HCT116 (cell line): ENCODE measurements around the gene TTC1. TPM values are rescaled to one million over a fixed set of nuclear protein-coding genes. Genes with fewer than 3 reads are reported as not detected.

Source experiments
- ATAC-seq: fragments of 200-7000 bp; cut with Tn5 transposase; 2 replicates; pipeline ENCODE4 v1.9.1; 2020; ENCODE audit warnings: mild to moderate bottlenecking, moderate library complexity
- BruUV-seq: library from RNA; stranded (reverse); fragments of 400-500 nt; replicated peaks from 2 replicates; lab custom pipeline; 2021; lab: Mats Ljungman, UMichigan
- CTCF ChIA-PET: fragments of 300-600 bp; sonication (Branson Sonifier 250); formaldehyde crosslinking; loops from one replicate; lab custom pipeline; 2021; ENCODE audit warnings: antibody characterized with exemption; lab: Charles Lee
- POLR2A ChIA-PET: fragments of 300-600, 350-600 bp; sonication (Branson Sonifier 250); formaldehyde crosslinking; loops from one replicate; lab custom pipeline; 2021; ENCODE audit warnings: antibody characterized with exemption; lab: Charles Lee
- RAD21 ChIA-PET, 2 experiments: fragments of 300-600 bp; sonication (Branson Sonifier 250); formaldehyde crosslinking; loops; one replicate each; lab custom pipeline; 2023; ENCODE audit warnings: low total read pairs in 2 of 2; ENCODE audit not compliant: uncharacterized antibody in 2 of 2, unreplicated experiment in 2 of 2, low non-redundant PET in 1 of 2; lab: Charles Lee
- DNase-seq: peaks from one replicate; pipeline ENCODE4 v3.0.0-alpha.2; 2010; ENCODE audit warnings: low read depth, low spot score
- H2AFZ ChIP-seq: fragments of 200-600 bp; shearing (Covaris generic), sonication (generic); 2 replicates; pipeline ENCODE4 v1.6.1; 2017; ENCODE audit warnings: low read depth, mixed run types, mixed read lengths, antibody characterized with exemption, low read length; ENCODE audit not compliant: poor library complexity, severe bottlenecking
- H3K27ac ChIP-seq: 2 replicates; pipeline ENCODE4 v1.5.1; 2012; ENCODE audit warnings: low read depth, low read length
- H3K27me3 ChIP-seq: fragments of 200-600 bp; sonication (generic); 2 replicates; pipeline ENCODE4 v1.6.1; 2016; ENCODE audit warnings: mixed run types, low read length, mixed read lengths; ENCODE audit not compliant: insufficient read depth
- H3K36me3 ChIP-seq, 2 experiments: fragments of 200-500 bp in 1 of 2; fragments of 200-600 bp in 1 of 2; sonication (Bioruptor generic) in 1 of 2; sonication (generic) in 1 of 2; 2 replicates each; pipeline versions ENCODE4 v1.5.1 to v1.6.1; 2014 to 2016; ENCODE audit warnings: low read length in 2 of 2, inconsistent platforms in 1 of 2, mixed read lengths in 1 of 2, mixed run types in 1 of 2; ENCODE audit not compliant: insufficient read depth in 2 of 2, control insufficient read depth in 1 of 2
- H3K4me1 ChIP-seq, 2 experiments: fragments of 200-600 bp in 1 of 2; sonication (generic) in 1 of 2; 2 replicates each; pipeline versions ENCODE4 v1.5.1 to v1.6.1; 2012 to 2017; ENCODE audit warnings: low read length in 2 of 2, inconsistent platforms in 1 of 2, mild to moderate bottlenecking in 1 of 2, mixed read lengths in 1 of 2, mixed run types in 1 of 2, moderate library complexity in 1 of 2; ENCODE audit not compliant: insufficient read depth in 2 of 2, control insufficient read depth in 1 of 2
- H3K4me2 ChIP-seq: fragments of 200-600 bp; sonication (generic); 2 replicates; pipeline ENCODE4 v1.6.1; 2017; ENCODE audit warnings: mixed run types, low read length, mixed read lengths
- H3K4me3 ChIP-seq, 2 experiments: fragments of 200-600 bp in 1 of 2; sonication (generic) in 1 of 2; replicated peaks in 1 of 2; 2 replicates each; pipeline ENCODE4 v1.5.1; 2011 to 2016; ENCODE audit warnings: low read length in 2 of 2, control low read depth in 1 of 2, low read depth in 1 of 2, mild to moderate bottlenecking in 1 of 2, mixed read lengths in 1 of 2, mixed run types in 1 of 2
- H3K79me2 ChIP-seq: fragments of 200-600 bp; sonication (generic); 2 replicates; pipeline ENCODE4 v1.6.1; 2017; ENCODE audit warnings: mild to moderate bottlenecking, mixed run types, low read length, moderate library complexity, mixed read lengths; ENCODE audit not compliant: insufficient read depth
- H3K9ac ChIP-seq: fragments of 200-600 bp; sonication (generic); 2 replicates; pipeline ENCODE4 v1.6.1; 2016; ENCODE audit warnings: low read length, mixed read lengths
- H3K9me2 ChIP-seq: fragments of 200-600 bp; sonication (generic), shearing (Covaris generic); 2 replicates; pipeline ENCODE4 v1.6.1; 2017; ENCODE audit warnings: mixed run types, mild to moderate bottlenecking, moderate library complexity; ENCODE audit not compliant: insufficient read depth
- H3K9me3 ChIP-seq, 2 experiments: fragments of 200-500 bp in 1 of 2; fragments of 200-600 bp in 1 of 2; sonication (Bioruptor generic) in 1 of 2; sonication (generic) in 1 of 2; 2 replicates each; pipeline ENCODE4 v1.6.1; 2014 to 2017; ENCODE audit warnings: low read length in 2 of 2, mixed read lengths in 2 of 2, inconsistent platforms in 1 of 2, low read depth in 1 of 2, mild to moderate bottlenecking in 1 of 2, mixed run types in 1 of 2, moderate library complexity in 1 of 2; ENCODE audit not compliant: control insufficient read depth in 1 of 2, insufficient read depth in 1 of 2
- H4K20me1 ChIP-seq: fragments of 200-600 bp; sonication (generic), shearing (Covaris generic); 2 replicates; pipeline ENCODE4 v1.6.1; 2017; ENCODE audit warnings: mixed run types, mild to moderate bottlenecking, moderate library complexity; ENCODE audit not compliant: insufficient read depth
- ATF3 ChIP-seq: IDR thresholded peaks from 2 replicates; pipeline ENCODE4 v1.6.1; 2012
- CBX3 ChIP-seq: IDR thresholded peaks from 2 replicates; pipeline ENCODE4 v1.6.1; 2012; ENCODE audit warnings: low read depth
- CEBPB ChIP-seq: IDR thresholded peaks from 2 replicates; pipeline ENCODE4 v1.6.1; 2012; ENCODE audit warnings: low read depth
- EGR1 ChIP-seq: IDR thresholded peaks from 2 replicates; pipeline ENCODE4 v1.6.1; 2012; ENCODE audit warnings: low read depth
- ELF1 ChIP-seq: IDR thresholded peaks from 2 replicates; pipeline ENCODE4 v1.6.1; 2012; ENCODE audit warnings: low read depth, borderline replicate concordance
- EZH2 ChIP-seq: fragments of 200-600 bp; sonication (generic); IDR thresholded peaks from 2 replicates; pipeline ENCODE4 v1.6.1; 2017; ENCODE audit warnings: antibody characterized with exemption, mixed run types
- FOSL1 ChIP-seq: IDR thresholded peaks from 2 replicates; pipeline ENCODE4 v1.6.1; 2012; ENCODE audit warnings: low read depth
- JUND ChIP-seq: IDR thresholded peaks from 2 replicates; pipeline ENCODE4 v1.6.1; 2012
- MAX ChIP-seq: IDR thresholded peaks from 2 replicates; pipeline ENCODE4 v1.6.1; 2012
- POLR2A ChIP-seq: IDR thresholded peaks from 2 replicates; pipeline ENCODE4 v1.7.0; 2011; ENCODE audit warnings: borderline replicate concordance; ENCODE audit not compliant: insufficient read depth, insufficient read length; ENCODE audit errors: extremely low read depth
- POLR2AphosphoS5 ChIP-seq: IDR thresholded peaks from 2 replicates; pipeline ENCODE4 v1.6.1; 2011; ENCODE audit warnings: mild to moderate bottlenecking, low read depth, low read length, moderate library complexity
- RAD21 ChIP-seq: IDR thresholded peaks from 2 replicates; pipeline ENCODE4 v1.6.1; 2012; ENCODE audit warnings: low read depth, mild to moderate bottlenecking
- REST ChIP-seq: IDR thresholded peaks from 2 replicates; pipeline ENCODE4 v1.6.1; 2012; ENCODE audit warnings: low read depth
- SP1 ChIP-seq: IDR thresholded peaks from 2 replicates; pipeline ENCODE4 v1.6.1; 2012; ENCODE audit warnings: low read depth
- SRF ChIP-seq: IDR thresholded peaks from 2 replicates; pipeline ENCODE4 v1.6.1; 2012; ENCODE audit warnings: low read depth
- ZBTB33 ChIP-seq: IDR thresholded peaks from 2 replicates; pipeline ENCODE4 v1.6.1; 2011; ENCODE audit warnings: mild to moderate bottlenecking, low read length, moderate library complexity; ENCODE audit not compliant: insufficient replicate concordance; ENCODE audit errors: extremely low read depth
- ZNF274 ChIP-seq: fragments of 200-500 bp; sonication (Bioruptor generic); IDR thresholded peaks from 2 replicates; pipeline ENCODE4 v1.6.1; 2014; ENCODE audit warnings: mild to moderate bottlenecking, low read depth, low read length, inconsistent platforms
- intact Hi-C: fragments of 100-400 bp; cut with micrococcal nuclease; formaldehyde crosslinking; loops from 2 replicates; pipeline ENCODE4 v1.10.0; 2022
- total RNA-seq: library from RNA; stranded (reverse); gene quantifications from one replicate; pipeline ENCODE4 v1.2.1, GENCODE V29; 2021; ENCODE audit not compliant: unreplicated experiment

The TTC1 gene
- total RNA-seq, 1 experiment from 2014 or later, result 48.1 TPM

GRCh38 chr5:160096178-160096577, 87.2 kb downstream of the TTC1 start:
- intact Hi-C loops, result no loop called here
- TF ChIP-seq POLR2A (no peak), JUND (no peak), MAX (no peak), REST (no peak), CBX3 (no peak), POLR2AphosphoS5 (no peak), EGR1 (no peak), RAD21 (no peak), SRF (no peak), ZNF274 (no peak), SP1 (no peak), CEBPB (no peak), EZH2 (no peak), ATF3 (no peak), ZBTB33 (no peak), ELF1 (no peak), FOSL1 (no peak)
- DNase-seq, result no peak
- H3K9me3 ChIP-seq, result no peaks in the 10 kb centered on the region
- CTCF ChIA-PET, result no interaction called here
- RAD21 ChIA-PET, result no interaction called here
- H3K4me1 ChIP-seq, result no peaks in the 10 kb centered on the region
- peaks cover 11 to 13% of the 10 kb centered on the region in 2 experiments; a peak in 2 of 4 replicates for H3K36me3 ChIP-seq
- POLR2A ChIA-PET, result no interaction called here
- no peaks in the 10 kb centered on the region for H3K9me2 ChIP-seq
- H2AFZ ChIP-seq, result no peak overlapping the region
- H3K79me2 ChIP-seq, result no peaks in the 10 kb centered on the region
- H4K20me1 ChIP-seq, result 0 out of 2 replicates have a peak, but pooled peaks cover 4% of the 10 kb centered on the region
- no peak overlapping the region for H3K4me2 ChIP-seq
- no peak overlapping the region for H3K27ac ChIP-seq
- H3K9ac ChIP-seq, result no peak overlapping the region
- no TSS peak for BruUV-seq
- no peaks in the 10 kb centered on the region for H3K27me3 ChIP-seq
- H3K4me3 ChIP-seq, result no peak overlapping the region
- no peak for ATAC-seq
